Measurements from ENCODE around the gene HLA-G. TPM values are rescaled to one million over a fixed set of nuclear protein-coding genes. Genes with fewer than 3 reads are reported as not detected.
"Not testable (repeated sequence)": the region's sequence is repeated elsewhere in the genome, so short reads cannot be mapped to it uniquely, and the experiment has no call there.

HLA-G gene
- total RNA-seq, 4 donors from 2014 or later: 0.80 to 1.1 TPM; not detected in 2

- no peaks in the 10 kb centered on the region for H3K9me3 ChIP-seq
- no peak for TF ChIP-seq POLR2AphosphoS5 (IDR thresholded peaks at IDR 0.05)
- H3K27ac ChIP-seq: no peak overlapping the region
- H3K4me1 ChIP-seq: peaks cover 3% of the 10 kb centered on the region
- no peak overlapping the region for H3K4me3 ChIP-seq
- peaks cover 30% of the 10 kb centered on the region for H3K27me3 ChIP-seq
- no peaks in the 10 kb centered on the region for H3K36me3 ChIP-seq
- WGBS: 64% methylated on average over 6 of the region's 6 CpGs
- DNase-seq (ENCODE audit: low spot score in 2 of 2): no peak
These were observed 34.1 kb downstream of the HLA-G start for GRCh38 chr6:29861521-29862255.

- H3K9me3 ChIP-seq: no peaks in the 10 kb centered on the region
- no peak for DNase-seq (ENCODE audit: low spot score in 2 of 2)
- H3K36me3 ChIP-seq: no peaks in the 10 kb centered on the region
- H3K27ac ChIP-seq: no peak overlapping the region
- TF ChIP-seq POLR2AphosphoS5 (IDR thresholded peaks at IDR 0.05): no peak
- TF ChIP-seq EP300 (IDR thresholded peaks at IDR 0.05): no peak
- TF ChIP-seq POLR2A (IDR thresholded peaks at IDR 0.05): no peak
- TF ChIP-seq CTCF (IDR thresholded peaks at IDR 0.05): no peak
- H3K4me1 ChIP-seq: peaks cover 3% of the 10 kb centered on the region
- H3K27me3 ChIP-seq: peaks cover 43% of the 10 kb centered on the region
- H3K4me3 ChIP-seq: peak overlapping the region; percentile 9
- WGBS: 18% methylated on average over 7 of the region's 24 CpGs
These were observed 36.6 kb downstream of the HLA-G start for GRCh38 chr6:29864037-29864810.

GRCh38 chr6:29865631-29866030 lies 38.0 kb downstream of the HLA-G start:
- no peak overlapping the region for H3K27ac ChIP-seq
- peaks cover 43% of the 10 kb centered on the region for H3K27me3 ChIP-seq
- no peaks in the 10 kb centered on the region for H3K36me3 ChIP-seq
- no peaks in the 10 kb centered on the region for H3K9me3 ChIP-seq
- H3K4me1 ChIP-seq: peaks cover 3% of the 10 kb centered on the region
- TF ChIP-seq POLR2A (IDR thresholded peaks at IDR 0.05) (no peak), EP300 (IDR thresholded peaks at IDR 0.05) (no peak), CTCF (IDR thresholded peaks at IDR 0.05) (no peak), POLR2AphosphoS5 (IDR thresholded peaks at IDR 0.05) (no peak)
- H3K4me3 ChIP-seq: no peak overlapping the region
- 68% methylated on average over 1 of the region's 1 CpG for WGBS
- DNase-seq (ENCODE audit: low spot score in 2 of 2): no peak

- TF ChIP-seq POLR2A (IDR thresholded peaks at IDR 0.05) (no peak), POLR2AphosphoS5 (IDR thresholded peaks at IDR 0.05) (no peak), CTCF (IDR thresholded peaks at IDR 0.05) (no peak), EP300 (IDR thresholded peaks at IDR 0.05) (no peak)
- 93% methylated on average over 2 of the region's 2 CpGs for WGBS
These were observed 42.5 kb downstream of the HLA-G start for GRCh38 chr6:29870104-29870503.

GRCh38 chr6:29872791-29873190 lies 45.2 kb downstream of the HLA-G start:
- Histone ChIP-seq H3K36me3 (no peaks in the 10 kb centered on the region), H3K27me3 (peaks cover 7% of the 10 kb centered on the region), H3K4me1 (no peaks in the 10 kb centered on the region), H3K4me3 (no peak overlapping the region), H3K9me3 (no peaks in the 10 kb centered on the region), H3K27ac (no peak overlapping the region)
- no peak for DNase-seq (ENCODE audit: low spot score in 2 of 2)
- TF ChIP-seq POLR2AphosphoS5 (IDR thresholded peaks at IDR 0.05) (no peak), EP300 (IDR thresholded peaks at IDR 0.05) (no peak)
- 96% methylated on average over 2 of the region's 3 CpGs for WGBS

More at GRCh38 chr6:29870104-29870503, 42.5 kb downstream of the HLA-G start:
- Histone ChIP-seq H3K36me3 (no peaks in the 10 kb centered on the region), H3K9me3 (no peaks in the 10 kb centered on the region), H3K4me1 (no peaks in the 10 kb centered on the region), H3K27ac (no peak overlapping the region), H3K27me3 (peaks cover 21% of the 10 kb centered on the region), H3K4me3 (no peak overlapping the region)
- no peak for DNase-seq (ENCODE audit: low spot score in 2 of 2)

GRCh38 chr6:29875257-29875656 lies 47.6 kb downstream of the HLA-G start:
- no peak for DNase-seq (ENCODE audit: low spot score in 2 of 2)
- Histone ChIP-seq H3K9me3 (no peaks in the 10 kb centered on the region), H3K36me3 (no peaks in the 10 kb centered on the region), H3K4me3 (no peak overlapping the region), H3K27ac (no peak overlapping the region), H3K4me1 (no peaks in the 10 kb centered on the region), H3K27me3 (no peaks in the 10 kb centered on the region)
- no peak for TF ChIP-seq CTCF (IDR thresholded peaks at IDR 0.05)
- WGBS: no CpG with 5 or more reads among the region's 1 CpG

GRCh38 chr6:29875734-29876133 lies 48.1 kb downstream of the HLA-G start:
- H3K9me3 ChIP-seq; H3K36me3 ChIP-seq; DNase-seq (ENCODE audit: low spot score in 2 of 2); H3K4me1 ChIP-seq; H3K27me3 ChIP-seq; H3K27ac ChIP-seq; H3K4me3 ChIP-seq: not testable (repeated sequence)
- 61% methylated on average over 6 of the region's 6 CpGs for WGBS
